GM19023 (cell line): ENCODE measurements around the gene KCNC1.

Experiments
- ATAC-seq: cut with Tn5 transposase; IDR thresholded peaks from one replicate; pipeline ENCODE4 v1.9.1; 2021; ENCODE audit warnings: mild to moderate bottlenecking, moderate library complexity; ENCODE audit not compliant: unreplicated experiment

Gene KCNC1

DNA sequence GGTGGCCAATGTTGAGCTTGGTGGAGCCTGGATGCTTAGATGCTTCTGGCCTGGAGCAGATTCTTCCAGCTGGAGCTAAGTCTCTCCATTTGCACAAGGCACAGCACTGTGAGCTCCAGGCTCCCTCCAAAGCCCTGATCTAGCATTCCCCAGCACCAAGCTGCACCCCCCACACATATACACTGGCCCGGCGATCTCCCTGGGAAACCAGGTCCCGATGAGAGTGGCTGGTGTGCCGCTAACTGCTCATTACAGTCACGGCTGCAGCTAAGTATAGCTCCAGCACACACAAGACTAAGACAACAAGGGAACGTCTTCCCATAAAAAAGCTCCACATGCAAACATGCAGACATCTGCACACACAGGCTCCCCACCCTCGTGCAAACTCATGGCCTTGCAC is 17.6 kb downstream of the KCNC1 start:
- ATAC-seq: no peak

DNA sequence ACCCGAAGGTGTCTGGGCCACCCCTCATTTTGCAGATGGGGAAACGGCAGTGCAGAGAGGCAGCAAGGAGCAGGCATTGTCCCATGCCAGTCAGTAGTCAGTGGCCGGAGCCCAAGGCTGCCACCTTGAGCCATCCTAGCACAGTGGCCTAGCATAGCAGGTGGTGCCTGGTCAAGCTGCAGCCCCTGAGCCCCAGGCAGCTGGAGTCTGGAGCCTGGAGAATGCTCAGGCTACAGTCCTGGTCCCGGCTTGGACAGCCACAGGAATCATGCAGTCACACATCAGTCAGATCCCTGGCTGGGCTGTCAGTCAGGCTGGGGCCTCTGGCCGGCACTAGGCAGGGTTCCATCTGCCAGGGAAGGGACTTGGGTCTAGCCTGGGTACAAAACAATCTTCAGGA is 18.6 kb downstream of the KCNC1 start:
- no peak for ATAC-seq

DNA sequence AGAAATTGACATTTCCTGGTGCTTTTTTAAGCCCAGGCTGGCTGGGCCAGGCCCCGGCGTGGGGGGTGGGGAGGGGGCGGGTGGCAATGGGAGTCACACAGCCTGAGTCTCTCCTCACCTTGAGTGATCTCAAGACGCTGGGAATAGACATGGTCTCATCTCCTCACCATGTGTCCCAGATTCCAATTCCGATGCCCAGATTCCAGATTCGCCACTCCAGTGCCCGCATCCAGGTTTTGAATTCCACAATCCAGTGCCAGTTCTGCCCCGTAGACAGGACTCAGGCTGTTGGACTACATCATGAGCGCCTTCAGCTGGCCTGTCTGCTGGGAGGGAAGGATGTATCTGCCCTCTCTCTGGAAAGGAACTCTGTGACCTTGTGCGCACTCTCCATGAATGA is 19.1 kb downstream of the KCNC1 start:
- ATAC-seq: no peak

DNA sequence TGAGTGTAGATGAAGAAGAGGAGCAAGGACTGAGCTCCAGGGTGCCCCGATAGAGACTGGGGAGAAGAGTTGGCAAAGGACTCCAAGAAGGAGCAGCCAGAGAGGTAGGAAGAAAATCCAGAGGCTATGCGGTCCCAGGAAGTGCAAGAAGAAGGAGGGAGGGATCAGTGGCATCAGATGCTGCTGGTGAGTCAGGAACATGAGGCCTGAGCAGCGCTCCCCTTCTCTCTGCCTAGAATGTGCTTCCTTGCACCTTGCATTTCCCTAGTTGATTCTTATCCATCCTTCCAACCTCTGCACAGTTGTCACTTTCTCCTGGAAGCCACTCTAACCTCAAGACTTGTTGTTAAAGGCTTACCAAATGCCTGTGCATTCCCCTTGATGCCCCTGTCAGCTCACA is 21.3 kb downstream of the KCNC1 start:
- no peak for ATAC-seq

DNA sequence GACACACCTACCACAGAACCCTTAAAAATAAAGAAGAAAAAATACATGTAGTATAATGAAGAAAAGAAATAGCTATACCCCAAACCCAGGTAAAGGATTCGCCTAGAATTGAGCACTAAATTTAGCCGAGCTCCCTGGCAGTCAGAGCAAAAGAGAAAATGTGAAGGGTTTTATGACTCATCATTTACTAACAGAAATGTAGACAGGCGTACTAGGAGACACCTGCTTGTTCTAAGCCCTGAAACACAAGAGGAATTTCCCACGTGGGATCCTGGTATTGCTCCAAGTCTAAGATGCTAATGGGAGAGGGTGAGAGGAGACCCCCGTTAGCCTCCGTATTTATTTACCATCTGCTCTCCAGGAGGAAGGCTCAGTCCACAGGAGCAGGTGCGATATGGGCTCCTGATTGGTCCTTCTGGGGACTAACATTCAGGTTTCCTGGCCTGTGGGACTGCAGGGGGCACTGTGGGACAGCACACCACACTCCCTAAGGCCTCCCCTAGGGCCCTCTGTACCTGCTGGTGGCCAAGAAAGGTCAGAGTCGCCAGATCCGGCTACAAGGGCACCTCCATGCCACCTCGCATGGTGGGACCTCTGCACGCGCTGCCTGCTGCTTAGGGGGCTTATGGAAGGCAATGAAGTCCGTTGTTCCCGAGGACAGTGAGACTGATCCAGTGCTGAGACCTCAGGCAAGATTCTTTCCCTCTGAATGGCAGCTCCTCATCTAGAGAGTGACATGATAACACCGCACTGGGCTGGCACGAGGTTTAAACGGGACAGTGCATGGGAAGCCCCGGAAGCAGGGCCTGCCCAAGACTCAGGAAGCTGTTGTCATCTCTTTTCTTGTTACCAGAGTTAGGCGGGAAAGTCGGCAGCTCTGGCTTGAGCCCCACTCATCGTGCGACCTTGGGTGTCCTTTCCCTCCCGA is 25.8 kb downstream of the KCNC1 start:
- ATAC-seq: peak; percentile 78

DNA sequence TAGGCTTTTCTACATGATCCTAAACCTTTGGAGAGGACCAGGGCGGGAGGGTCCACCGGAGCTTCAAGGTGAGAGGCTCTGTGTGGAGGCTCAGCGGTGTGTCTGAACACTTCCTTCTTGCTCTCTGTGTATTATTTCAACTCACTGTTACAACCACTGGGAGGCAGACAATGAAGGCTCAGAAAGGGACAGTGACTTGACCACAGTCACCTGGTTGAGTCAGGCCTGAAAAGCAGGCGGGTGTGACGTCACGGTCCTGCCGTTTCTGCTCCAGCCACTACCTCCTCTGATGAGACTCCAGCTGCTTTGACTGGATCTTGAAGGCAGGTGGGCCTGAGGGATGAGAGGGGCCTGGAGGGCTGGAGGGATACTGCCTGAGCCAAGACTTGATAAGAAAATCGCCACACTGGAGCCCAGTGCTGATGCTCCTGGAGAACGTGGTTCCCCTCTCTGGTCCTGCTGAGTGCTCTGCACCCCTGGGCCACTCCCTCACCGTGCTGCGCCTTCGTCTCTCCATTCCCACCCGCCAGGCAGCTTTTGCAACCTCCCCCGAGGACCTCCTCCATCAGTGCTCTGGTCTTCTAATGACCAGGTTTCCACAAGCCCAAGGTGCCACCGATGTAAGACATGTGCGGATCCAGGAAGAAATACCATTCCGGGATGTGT is 27.9 kb downstream of the KCNC1 start:
- ATAC-seq: no peak

DNA sequence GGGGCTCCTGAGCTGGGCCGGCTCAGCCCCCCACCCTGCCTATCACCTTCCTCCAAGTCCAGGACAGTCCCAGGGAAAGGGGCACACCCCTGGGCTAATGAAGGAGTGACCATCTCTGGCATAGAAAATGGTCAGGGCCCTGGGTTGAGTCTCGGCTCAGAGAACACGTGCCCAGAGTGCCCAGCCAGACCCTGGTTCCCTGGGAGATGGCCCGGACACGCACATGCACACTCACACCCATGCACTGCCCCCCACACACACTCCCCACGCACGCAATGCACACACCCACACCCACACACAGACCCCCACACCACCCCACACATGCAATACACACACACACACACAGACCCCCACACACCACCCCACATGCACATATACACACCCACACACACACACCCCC is 28.7 kb downstream of the KCNC1 start:
- no peak for ATAC-seq

DNA sequence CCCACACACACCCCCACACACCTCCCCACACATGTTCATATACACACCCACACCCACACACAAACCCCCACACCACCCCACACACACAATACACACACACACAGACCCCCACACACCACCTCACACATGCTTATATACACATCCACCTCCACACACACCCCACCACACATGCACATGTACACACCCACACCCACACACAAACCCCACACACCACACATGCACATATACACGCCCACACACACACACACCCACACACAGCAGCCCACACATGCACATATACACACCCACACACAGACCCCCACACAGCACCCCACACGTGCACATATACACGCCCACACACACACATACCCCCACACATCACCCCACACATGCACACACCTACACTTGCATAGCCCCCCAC is 29.1 kb downstream of the KCNC1 start:
- no peak for ATAC-seq

DNA sequence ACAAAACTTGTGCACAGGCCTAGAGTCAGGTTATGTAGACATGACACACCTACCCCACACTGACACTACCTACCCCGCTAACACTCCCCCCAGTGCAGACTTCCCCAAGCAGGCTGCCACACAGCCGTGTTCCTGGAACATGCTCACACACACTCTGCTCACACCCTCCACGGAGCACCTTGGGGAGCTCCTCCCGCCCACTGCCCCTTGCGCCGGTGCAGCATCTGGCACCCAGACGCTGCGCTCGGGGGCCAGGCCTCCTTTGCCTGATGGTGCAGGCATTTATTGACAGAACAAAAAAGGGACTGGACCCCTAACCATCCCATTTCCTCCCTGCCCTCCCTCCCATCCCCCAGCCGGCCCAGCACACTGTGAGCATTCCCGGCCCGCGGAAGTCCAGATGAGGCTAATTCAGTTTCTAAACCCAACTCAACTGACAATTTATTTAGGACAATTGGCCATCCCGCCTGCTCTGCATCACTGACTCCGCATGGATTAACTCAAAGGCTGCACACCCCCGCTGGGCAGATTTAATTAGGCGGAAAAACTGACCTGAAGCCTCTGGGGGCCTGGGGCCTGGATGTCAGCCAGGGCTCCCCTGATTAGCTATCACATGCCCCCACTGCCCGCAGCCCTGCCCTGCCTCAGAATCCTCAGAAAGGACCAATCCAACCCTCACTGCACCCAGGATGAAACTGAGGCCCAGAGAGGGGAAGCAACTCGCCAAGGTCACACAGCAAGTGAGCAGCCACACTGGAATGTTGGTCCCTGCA is 30.1 kb downstream of the KCNC1 start:
- ATAC-seq: no peak

DNA sequence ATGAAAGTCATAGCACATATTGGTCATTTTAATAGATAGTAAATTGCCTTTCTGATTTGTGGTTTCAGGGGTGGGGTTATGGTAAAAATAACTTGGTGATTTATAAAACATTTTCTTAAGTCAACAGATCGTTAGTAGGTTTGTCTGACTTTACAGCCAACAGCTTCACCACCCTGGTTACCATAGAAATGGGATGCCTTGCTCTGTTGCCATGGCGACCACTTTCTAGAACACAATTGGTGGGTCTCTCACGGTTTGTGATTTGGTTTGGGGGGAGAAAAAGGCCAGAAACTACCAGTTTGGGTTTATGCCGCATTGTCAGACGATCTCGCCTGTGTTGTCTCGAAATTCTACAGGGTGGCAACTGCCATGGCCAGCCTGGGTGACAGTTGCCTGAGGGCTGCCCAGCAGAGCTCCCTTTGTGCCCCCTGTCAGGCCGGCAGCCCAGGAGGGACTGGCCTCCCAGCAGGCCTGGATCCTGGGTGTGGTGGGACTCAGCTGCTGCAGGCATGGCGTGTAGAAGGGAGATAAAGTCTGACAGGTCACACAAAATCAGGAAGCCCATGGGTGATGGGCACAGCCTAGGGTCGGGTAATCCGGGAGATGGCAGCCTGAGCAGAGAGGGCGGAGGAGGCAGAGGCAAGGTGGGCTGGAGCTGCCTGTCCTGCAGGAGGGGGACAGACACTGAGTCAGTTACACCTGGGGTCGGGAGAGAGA is 30.9 kb downstream of the KCNC1 start:
- no peak for ATAC-seq

DNA sequence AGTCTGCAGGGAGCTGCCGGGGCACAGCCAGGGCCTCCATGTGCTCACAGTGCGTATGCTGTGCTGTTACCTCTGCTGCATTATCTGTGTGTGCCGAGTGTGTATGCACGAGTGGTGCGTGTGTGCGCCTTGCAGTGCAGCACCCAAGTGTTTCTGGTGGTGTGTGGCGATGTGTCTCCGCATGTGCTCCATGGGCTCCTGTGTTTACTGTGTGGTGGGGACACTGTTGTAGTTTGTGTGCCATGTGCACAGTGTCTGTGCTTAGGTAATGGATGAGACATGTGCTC is 31.4 kb downstream of the KCNC1 start:
- ATAC-seq: no peak

DNA sequence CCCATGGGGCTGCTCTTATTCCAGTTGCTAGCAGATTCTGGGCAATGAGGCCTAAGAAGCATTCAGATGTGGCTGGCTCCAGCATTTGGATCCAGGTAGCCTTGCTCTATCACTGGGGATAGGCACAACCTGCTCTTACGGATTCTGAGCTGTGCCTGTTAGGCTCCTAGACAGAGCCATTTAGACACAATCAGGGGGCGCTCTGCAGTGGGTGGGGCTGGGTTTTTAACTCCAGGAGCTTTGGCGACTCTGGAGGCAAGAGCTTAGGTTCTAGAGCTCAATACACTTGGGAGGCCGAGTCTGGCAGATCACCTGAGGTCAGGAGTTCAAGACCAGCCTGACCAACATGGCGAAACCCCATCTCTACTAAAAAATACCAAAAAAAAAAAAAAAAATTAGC is 32.0 kb downstream of the KCNC1 start:
- no peak for ATAC-seq

DNA sequence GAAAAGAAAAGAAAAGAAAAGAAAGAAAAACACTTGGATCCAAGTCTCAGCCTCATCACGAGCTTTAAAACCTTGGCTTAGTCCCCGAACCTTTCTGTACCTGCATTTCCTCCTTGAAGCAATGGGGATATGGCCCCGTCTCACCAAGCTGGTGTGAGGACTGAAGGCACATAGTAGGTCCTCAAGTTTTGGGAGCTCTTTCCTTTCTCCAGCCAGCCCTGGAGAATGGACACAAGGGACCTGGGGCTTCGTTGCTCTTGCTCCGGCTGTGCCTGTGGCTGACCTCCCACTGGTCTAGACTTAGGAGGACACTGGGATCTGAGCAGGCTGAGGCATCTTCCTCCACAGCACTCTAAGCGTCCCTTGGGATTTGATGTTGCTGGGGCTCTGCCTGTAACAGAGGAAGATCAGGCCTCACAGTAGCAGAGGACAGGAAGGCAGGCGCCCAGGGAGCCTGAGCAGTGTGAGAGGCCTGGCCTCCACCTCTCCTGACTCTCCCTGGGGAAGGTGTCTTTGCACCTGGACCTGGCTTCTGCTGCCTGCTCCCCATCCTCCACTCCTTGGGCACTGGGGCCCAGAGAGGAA is 32.8 kb downstream of the KCNC1 start:
- no peak for ATAC-seq

DNA sequence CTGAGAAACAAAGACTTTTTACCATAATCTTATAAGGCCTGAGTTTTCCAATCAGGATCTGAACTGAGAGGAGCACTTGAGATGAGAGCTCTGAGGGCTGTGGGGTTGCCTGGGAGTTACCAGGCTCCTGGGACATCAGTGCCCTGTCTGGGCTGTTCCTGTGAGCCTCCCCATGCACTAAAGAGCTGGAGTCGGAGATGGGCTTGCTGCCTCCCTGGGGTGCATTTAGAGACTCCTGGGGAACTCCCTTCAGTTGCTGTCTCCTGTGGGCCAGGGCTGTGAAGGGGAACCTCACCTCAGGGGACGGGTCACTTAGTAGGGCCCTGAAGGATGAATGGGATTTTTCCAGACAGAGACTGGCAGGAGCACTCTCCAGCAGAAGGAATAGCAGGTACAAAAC is 33.3 kb downstream of the KCNC1 start:
- ATAC-seq: no peak

DNA sequence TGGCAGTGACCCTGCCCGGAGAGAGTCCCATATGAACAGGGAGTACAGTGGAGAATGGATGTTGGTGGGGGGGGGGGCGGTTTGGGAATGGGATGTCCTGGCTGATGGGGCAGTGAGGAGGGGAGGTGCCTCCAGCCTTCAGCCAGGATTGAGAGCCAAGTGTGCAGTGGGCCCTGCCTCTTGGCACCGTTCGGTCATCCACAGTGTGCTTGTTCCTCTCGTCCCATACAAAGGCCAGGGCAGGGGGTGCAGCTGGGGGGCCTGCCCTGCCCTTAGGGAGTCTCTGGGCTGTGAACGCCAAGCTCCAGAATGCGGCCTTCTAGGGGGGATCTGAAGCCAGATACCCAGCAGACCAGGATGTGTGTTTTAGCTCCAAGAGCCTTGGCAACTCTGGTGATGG is 34.0 kb downstream of the KCNC1 start:
- no peak for ATAC-seq

DNA sequence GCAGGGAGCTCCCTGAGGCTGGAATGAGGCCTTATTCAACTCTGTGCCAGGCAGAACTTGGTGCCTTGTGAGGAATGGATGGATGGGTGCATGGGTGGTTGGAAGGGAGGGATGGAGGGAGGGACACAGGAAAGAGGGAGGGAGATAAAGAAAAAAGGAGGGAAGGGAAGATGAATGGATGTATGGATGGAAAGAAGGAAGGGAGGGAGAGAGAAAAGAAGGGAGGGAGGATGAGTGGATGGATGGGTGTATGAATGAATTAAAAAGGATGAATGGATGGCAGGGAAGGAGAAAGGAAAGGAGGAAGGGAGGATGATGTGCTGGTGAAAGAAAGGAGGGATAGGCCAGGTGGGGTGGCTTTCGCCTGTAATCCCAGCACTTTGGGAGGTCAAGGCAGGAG is 34.6 kb downstream of the KCNC1 start:
- ATAC-seq: no peak

DNA sequence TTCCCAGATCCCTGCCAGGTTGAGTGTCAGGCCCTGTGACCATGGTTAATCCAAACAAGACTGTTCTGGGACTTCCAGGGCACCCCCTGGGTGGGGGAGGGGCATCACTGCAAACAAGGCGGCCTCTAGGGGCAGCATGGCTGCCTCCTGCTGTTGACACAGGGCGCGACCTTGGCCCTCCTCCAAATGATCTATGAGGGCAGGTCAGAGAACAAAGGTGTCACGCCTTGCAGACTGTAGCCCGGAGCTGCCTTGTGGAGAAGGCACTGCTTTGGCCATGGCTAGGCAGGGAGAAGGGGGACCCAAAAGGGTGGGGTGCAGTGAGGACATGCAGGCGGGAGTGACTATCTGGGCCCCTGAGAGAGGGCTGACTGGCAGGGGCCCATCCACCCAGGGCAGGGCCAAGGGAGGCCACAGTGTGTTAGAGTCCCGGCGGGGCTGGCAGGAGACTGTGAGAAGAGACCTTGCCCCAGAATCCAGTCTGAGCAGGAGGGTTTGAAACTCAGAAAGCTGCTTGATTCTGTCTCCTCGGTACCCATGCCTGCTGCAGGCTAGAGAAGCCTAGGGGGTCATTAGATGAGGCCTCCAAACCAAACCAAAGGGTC is 35.6 kb downstream of the KCNC1 start:
- no peak for ATAC-seq

DNA sequence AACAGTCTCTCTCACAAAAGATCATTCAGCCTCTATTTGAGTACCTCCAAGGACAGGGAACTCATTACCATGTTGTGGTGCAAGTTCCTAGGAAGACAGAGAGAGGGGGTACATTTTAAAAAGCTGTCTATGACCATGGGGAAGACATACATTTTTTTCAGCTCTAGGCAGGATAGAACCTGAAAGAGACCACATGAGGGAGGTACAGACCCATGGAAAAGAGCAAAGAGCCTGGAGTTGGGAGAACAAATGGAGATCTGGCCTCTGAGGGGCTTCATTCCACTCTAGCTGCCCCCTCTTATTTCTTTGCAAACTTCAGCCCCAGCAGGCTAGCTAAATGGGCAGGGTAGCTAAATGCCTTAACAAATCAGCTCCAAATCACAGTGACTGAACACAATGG is 36.3 kb downstream of the KCNC1 start:
- ATAC-seq: no peak

DNA sequence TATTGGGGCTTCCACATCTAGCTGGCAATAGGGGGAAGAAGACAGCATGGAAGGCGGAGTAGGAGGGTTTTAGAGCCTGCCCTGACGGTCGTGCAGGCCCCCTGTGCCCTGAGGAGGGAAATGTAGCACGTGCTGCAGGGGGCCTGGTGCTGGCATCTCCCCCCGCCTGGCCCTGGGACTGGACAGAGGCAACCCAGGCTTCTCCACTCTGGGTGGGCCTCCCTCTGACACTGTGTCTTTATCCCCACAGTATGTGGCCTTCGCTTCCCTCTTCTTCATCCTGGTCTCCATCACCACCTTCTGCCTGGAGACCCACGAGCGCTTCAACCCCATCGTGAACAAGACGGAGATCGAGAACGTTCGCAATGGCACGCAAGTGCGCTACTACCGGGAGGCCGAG is 36.8 kb downstream of the KCNC1 start:
- no peak for ATAC-seq

DNA sequence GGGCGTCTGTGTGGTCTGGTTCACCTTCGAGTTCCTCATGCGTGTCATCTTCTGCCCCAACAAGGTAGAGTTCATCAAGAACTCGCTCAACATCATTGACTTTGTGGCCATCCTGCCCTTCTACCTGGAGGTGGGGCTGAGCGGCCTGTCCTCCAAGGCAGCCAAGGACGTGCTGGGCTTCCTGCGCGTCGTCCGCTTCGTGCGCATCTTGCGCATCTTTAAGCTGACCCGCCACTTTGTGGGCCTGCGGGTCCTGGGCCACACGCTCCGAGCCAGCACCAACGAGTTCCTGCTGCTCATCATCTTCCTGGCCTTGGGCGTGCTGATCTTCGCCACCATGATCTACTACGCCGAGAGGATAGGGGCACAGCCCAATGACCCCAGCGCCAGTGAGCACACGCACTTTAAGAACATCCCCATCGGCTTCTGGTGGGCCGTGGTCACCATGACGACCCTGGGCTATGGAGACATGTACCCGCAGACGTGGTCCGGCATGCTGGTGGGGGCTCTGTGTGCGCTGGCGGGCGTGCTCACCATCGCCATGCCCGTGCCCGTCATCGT is 37.3 kb downstream of the KCNC1 start:
- no peak for ATAC-seq
